Astrocyte (in vitro differentiated cells and primary cell): ENCODE results near the gene LRRC2.

Source experiments
- CTCF ChIP-seq: IDR thresholded peaks from 2 replicates; pipeline ENCODE4 v1.5.1; 2011; ENCODE audit warnings: low read depth, mild to moderate bottlenecking, inconsistent platforms, low read length, moderate library complexity; ENCODE audit not compliant: insufficient read depth
- EZH2 ChIP-seq: IDR thresholded peaks from 2 replicates; pipeline ENCODE4 v1.6.1; 2012; ENCODE audit warnings: mild to moderate bottlenecking, low read length, inconsistent platforms; ENCODE audit not compliant: insufficient read depth

- TF ChIP-seq CTCF (no peak), EZH2 (no peak)
Observed at GRCh38 chr3:46549408-46549904, 16.6 kb downstream of the LRRC2 start.
